NK-92 treated with Interleukin-12 subunit alpha and Interleukin-12 subunit beta, amount 100 ng/mL, for 24 hours (cell line): ENCODE data around the gene NTF3.

Source experiments
- DNase-seq: peaks from one replicate; lab custom pipeline; 2025; lab: John Stamatoyannopoulos, UW

The NTF3 gene

DNA sequence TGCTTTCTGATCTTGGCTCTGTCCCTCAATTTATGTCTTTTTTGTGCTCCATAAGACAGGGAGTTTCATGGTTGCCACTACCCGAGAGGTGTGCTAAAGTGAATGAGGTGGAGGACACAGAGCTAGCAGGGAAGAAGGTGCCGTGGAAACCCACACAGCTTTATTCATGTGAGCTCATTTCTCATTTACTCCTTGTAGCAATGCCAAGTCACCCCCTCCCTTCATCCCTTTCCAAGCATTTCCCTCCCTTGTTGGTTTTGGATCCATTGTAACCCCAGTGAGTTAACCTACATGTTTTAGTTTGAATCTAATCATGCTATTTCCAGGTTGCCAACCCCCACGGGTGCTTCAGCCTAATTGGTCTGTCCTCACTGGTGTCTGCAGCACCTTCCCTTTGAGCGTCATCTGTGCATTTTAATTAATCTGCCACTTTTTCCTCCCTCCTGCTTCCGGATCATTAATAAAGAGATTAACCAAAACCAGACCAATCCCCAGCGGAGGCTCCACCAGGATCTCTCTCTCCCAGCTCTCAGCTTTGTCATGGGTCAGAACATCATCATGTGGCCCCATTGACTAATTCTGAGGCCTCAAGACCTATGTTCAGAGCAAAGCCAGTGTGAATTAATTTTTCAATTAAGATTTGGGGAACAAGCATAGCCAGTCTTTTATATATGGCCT is 56.2 kb downstream of the NTF3 start:
- no peak for DNase-seq

DNA sequence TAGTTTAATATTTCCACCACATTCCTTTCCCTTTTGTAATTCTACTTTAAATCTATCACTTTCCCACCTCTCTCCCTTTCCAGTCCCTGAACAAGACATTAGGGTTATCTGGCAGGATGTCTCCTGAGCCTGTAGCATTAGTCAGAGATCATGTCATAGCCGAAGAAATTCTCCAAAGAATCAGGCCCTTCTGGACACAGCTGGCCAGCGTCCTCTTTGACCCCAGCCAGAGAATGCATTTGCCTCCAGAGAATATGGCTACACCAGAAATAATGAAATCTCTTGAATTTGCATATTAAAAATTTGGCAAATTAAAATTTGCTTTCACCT is 56.7 kb downstream of the NTF3 start:
- no peak for DNase-seq

DNA sequence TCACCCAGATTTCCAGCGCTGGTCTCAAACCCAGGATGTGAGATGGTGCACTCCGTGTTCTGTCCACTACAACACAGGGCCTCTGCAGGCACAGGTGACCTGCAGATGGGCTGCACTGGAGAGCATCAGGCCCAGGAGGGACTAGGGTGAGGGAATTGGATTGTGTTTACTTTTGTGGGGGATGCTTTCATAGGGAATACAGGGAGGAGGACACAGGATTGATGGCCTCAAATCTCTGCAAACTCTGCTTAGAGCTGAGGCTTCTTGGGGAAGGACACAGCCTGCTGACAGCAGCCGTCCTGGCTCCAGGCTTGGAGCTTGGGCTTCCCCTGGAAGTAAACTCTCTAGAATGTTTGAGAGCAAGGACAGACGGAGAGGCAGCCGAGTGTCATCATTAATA is 57.1 kb downstream of the NTF3 start:
- no peak for DNase-seq

DNA sequence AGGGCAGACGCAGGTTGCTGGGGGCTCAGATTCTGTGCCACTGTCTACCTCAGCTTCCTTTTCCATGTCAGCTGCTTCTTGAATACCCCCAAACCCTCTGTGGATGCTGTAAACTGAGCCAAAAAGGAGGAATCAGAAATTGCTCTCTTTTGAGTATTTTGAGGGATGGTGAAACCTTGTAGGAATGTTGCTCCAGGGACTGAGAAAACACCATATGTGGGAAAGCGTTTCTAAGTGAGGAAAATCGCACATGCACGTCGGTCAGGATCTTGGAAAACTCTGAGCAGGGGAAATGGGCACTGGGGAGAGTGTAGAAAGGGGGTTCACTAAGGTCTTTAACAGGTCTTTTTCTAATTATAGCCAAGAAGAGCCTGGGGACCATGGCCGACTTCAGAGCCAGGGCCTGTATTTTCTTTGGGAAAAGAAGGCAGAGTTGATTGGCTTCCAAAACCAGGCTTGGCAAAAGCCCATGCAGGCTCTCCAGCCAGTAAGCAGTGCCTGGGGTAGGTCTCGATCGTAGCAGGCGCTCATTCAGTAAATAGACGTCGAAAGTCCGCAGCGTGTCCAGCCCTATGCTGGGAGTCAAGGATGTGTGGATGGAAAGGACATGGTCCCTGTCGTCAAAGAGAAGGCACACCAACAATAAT is 58.0 kb downstream of the NTF3 start:
- no peak for DNase-seq

DNA sequence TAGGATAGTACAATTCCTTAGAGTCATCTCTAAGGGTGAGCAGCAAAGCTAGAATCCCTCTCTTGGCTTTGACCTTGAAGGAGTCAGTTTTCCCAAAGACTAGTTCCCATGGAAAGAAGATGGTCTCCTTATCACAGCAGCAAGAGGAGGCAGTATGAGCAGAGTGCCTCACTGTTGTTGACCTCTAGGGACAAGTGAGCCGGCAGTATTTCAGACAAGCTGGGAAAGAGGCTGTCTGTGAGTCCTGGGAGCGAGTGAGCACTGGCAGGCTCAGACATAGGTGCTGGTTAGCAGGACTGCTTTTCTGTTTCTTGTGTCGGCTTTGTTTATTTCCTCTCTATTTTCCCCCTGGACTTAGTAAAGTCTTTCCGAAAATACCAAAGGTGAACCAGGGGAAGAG is 60.7 kb downstream of the NTF3 start:
- DNase-seq = no peak

DNA sequence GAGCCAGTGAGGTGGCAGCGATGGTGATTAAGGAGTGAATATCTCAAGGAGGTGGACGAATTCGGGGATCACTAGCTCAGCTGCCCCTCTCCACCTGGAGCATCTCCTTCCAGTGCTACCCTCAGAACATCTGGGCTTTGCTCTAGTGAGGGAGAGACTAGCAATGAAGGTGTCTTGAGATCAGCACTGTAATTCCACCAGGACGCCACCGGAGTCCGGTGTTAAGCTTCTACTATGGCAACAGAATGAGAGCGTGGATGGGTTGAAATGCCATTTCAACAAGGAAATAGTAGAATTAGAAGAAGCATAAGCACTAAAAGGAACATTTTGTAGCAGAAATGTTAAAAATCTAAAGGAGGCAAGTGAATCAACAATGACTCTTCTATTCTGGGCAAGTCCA is 61.1 kb downstream of the NTF3 start:
- DNase-seq = no peak

DNA sequence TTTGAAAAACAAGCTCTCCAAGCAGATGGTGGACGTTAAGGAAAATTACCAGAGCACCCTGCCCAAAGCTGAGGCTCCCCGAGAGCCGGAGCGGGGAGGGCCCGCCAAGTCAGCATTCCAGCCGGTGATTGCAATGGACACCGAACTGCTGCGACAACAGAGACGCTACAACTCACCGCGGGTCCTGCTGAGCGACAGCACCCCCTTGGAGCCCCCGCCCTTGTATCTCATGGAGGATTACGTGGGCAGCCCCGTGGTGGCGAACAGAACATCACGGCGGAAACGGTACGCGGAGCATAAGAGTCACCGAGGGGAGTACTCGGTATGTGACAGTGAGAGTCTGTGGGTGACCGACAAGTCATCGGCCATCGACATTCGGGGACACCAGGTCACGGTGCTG is 62.4 kb downstream of the NTF3 start:
- no peak for DNase-seq

DNA sequence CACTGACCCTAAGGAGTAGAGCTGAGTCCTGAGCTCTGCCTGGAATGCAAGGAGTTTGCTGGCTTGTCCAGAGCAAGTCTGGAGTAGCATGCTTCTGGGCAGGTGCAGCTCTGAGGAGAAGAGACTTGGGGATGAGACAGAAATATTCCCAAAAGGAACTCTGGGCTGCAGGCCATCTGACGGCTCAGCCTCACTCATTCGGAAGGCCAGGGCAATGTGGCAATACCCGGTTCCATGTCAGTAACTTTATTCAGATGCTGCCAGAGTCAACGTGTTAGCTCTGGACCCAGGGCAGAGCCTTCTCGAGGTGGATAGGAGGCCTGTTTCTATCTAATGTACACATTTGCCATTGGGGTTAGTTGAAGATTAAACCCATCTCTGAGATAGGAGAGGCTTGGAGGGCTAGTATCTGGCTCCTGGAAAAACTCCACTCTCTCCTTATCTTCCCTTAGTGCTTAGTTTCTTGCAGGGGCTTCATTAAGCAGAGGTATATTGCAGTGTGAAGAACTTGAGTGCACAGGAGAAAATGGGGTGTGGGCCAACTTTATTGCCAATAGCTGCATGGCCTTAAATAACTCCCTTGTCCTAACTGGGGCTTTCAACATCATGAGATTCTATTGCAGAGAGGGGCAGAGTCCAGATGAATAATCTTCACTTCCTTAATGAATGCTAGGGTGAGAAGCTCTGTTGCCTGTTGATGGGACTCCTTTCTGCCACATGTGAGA is 65.6 kb downstream of the NTF3 start:
- DNase-seq = no peak

DNA sequence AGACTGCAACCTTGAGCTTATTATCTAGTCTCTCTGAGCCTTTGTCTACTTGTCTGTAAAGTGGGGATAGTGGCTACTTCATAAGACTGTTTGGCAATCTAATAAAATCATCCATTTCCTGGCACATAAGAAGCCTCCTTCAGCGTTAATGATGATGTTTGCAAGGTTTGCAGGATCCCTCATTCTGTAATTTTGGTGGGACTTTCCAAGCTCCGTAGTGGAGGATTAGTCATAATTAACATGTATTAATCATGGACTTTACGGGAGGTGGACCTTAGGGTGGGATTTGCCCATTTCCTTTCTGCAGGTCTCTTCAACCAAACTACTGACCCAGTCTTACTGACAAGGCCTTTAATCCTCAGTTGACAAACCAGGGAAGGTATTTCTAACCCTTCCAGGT is 66.2 kb downstream of the NTF3 start:
- DNase-seq = no peak

DNA sequence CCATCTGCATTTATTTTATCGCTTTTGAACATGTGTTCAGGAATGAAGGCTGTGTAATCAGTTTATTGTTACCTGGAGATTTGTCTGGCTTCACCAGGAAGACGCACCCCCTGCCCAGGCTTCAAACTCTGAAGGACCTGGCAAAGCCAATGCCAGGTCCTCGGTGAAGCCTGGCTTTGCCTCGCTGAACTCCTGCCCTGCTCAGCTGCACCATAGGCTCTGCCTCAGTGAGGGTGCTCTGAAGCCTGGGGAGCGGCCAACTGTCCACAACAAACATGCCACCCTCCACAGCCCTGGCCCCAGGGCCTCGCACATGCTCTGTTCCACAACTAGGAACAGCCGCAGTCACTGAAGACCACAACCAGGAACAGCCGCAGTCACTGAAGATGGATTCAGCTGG is 66.9 kb downstream of the NTF3 start:
- no peak for DNase-seq

DNA sequence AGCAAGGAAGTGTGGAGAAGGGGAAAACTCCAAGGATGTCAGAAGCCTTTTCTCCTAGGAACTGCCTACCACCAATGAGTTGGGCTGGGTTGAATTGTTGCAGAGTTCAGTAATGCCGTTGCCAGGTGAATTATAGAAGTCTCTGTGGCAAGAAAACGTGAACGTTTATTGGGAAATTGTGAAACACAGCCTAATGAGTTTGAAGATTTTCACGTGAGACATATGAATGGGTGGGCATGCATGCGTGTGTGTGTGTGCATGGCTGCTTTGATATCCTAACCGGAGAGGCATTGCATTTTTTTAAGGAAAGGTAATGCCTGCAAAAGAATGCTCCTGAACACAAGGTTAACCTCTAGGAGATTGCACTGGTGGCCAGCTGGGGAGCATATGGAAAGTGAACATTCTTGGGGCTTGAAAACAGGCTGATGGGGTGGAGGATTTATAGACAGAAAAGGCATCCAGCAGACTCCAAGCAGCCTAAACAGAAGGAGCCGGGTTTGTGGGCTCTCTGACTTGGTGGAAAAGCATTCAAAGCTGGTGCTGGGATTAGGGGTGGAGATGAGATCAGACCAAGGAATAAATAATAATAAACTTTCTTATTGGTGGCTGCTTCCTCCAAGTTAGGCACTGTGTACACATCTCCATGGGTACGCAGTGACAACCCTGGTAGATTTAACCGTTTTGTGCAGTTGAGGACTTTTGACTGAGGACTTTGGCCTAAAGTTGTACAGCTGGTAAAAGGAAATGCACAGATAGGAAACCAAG is 67.8 kb downstream of the NTF3 start:
- DNase-seq = no peak

DNA sequence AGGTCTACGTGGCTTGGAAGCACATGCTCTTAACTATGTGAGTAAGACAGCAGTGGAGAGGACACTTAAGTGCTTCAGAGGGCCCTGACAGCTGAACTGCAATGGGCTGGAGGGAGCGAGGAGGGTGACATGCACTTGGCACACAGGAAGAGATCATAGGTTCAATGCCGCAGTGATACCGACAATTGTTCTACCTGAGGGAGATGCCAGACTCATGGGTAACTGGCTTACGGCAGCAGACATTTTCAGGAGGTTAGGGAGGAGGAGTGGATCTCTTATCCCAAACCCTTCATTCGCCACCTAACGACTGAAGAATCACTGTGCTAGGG is 68.4 kb downstream of the NTF3 start:
- DNase-seq = no peak

DNA sequence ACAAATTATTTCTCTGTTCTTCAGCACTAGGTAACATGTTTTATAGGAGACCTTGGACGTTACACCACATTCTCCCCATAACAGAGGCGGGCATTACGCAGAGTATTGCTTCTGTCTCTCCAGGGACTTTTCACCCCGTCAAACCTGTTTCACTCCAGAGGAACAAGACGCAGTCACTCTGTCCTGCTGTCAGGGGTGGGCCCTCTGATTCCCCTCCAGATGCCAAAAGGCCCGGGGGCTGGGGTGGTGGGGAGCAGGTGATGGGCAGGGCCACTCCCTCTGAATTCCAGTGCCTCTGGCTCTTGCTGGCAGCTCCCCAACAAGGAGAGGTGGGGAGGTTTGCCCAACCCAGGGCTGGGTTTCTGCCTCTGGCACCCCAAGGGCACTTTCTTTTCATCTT is 71.9 kb downstream of the NTF3 start:
- DNase-seq = no peak

DNA sequence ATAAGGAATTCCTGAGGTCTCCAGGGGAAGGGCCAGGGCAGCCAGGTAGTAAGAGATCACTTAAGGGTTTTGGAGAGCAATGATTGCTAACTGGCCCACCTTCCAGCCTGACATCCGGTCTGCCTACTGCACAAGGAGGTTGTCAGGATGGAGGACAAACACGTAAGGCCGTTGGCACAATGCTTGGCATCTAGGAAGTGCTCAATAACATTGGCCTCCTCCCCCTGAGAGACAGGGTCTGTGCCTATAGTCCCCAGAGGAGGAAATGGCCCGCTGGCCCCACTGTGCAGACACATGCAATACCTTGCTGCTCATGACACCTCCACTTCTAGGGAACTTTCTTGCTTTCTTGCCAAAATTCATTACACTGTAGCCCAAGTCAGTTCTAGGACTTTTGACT is 73.2 kb downstream of the NTF3 start:
- no peak for DNase-seq

DNA sequence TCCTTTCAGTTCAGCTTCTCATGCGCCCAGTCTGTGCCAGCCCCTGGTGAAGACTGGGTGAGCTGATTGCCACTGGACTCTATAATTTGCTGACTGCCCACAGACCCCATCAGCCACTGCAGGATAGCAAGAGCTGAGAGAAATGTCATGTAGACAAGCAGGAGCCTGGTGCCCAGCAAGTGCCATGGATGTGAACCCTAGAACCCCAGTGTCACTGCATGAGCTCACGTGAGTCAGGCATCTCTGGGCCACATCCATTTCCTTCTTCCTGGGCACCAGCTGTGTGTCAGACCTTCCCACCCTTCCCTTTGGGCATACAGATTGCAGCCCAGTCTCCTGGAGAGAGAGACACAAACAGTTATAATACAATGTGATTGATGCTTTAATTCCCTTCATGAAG is 73.8 kb downstream of the NTF3 start:
- no peak for DNase-seq

DNA sequence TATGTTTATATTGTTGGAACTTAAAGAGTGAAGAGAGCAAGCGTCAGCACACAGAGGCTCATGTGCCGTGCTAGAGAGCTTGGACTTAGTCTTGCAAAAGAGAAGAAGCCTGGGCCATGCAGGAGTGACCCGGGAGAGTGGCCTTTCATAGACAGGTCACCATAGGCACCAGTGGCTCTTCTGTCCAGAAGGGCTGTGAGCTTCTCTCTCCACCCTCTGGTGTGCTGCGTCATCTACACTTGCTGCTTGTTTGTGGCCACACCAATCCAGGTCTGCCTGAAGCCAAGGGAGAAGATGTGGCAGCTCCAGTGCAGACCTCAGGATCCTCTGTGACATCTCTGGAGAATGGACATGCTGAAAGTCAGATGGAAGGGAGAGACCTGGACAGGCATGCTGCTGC is 74.4 kb downstream of the NTF3 start:
- no peak for DNase-seq

DNA sequence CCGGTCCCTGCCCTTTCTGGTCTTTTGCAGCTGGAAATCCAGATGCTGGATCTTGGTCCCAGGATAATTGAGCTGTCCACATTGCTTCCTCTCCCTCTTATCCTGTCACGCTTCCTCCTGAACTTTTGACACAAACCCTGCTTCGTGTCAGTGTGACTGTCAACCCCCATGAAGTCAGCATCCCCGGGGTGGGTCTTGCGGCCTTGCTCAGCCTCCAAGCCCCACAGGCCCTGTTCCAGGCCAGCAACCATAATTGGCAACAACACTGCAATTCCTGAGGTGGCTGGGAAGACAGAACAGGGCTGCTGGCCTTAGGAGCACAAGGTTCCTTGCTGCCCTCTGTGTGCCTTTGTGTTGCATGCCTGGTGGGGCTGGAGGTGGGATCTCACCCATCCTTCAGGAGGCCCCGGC is 74.9 kb downstream of the NTF3 start:
- DNase-seq = no peak

DNA sequence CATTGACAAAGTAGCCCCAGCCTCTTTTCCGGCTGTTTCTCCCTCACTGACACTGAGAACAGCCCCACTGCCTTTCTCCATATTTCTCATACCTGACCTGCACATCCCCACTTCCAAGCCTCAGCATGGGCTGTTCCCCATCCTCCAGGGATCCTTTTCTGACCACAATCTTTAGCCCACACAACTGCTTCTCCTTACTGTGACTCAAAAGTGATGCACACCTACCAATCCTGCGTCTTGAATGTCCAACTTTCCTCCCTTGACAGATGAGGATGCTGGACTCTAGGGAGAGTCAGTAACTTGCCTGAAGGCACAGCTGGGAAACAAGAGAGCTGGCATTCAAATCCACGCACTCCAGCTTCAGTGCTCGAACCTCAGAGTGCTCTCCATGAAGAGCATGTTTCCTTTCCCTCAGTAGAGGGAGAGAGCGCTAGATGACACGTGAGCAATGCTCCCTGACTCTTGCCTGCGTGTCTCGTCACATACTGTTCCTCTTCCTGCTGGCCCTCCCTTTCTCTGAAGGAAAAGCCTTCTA is 75.6 kb downstream of the NTF3 start:
- no peak for DNase-seq

DNA sequence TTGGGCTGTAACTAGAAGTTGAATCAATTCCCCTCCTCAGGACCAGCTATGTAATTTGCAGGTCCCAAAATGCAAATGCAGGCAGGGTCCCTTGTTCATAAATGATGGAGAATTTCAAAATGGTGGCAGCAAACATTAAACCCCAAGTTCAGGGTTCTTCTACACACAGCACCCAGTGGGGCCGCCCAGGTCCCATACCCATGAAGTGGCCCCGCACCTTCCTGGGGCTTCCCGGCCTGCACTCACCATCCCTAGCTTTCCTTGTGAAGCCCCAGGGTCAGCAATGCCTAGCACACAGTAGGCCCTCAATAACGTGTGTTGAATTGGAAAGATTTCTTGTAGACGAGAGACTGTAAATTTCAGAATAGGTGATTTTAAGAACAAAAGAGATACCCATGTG is 76.0 kb downstream of the NTF3 start:
- no peak for DNase-seq

DNA sequence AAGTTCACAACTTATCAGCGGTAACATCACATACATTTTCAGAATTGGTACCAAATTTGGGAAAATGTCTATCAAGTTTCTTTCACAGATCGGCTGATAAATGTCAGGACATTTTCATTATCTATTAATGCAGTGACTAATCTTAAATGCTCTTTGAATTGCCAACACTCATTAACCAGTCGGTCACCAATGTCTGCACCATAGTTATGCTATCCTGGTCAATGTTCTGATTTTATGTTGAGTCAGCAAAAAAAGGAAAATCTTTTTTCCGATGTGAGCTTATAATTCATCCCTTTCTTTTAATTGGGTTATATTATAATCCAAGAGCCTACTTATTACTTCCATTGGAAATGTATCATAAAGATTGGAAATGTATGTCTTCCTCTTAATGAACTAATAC is 77.2 kb downstream of the NTF3 start:
- no peak for DNase-seq

DNA sequence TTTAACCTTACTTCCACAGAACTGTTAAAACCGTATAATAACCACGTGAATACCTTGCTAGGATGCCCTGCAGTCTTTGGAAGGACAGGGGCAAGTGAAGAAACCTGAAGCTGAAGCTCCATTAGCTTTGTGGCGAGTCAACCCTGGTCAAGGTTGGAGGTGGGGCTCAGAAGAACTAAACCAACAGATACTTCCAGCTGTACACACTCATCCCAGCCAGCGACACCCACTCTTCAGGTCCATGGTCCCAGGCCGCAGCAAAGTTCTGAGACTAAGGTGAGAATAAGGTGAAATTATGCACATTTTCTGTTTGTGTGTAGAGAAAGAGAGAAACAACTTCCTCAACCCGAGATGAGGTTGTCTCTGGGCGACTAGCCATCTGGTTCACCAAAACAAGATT is 77.6 kb downstream of the NTF3 start:
- no peak for DNase-seq

DNA sequence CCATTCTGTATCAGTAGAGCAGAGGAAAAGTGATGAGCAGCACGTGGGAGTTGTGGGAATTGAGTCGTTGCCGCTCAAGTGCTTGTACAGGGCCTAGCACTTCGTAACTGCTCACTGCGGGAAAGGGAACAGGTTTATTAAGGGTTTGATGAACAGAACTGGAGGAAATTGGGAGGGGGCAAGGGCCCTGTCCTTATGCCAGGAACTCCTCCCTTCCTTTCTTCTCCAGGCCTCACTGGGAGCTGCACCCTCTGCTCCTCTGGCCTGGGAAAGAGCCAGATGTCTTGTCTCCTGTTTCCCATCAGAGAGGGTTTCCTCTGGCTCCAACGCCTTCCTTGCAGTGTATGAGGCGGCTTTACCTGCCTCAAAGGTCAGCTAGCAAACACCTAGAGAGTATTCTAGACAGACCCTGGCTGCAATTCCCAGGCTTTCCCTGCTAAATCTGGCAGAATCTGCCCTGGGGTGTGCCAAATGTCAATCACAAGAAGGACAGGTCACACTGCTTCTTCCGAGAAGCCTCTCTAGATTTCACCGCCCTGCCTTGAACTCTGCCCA is 78.4 kb downstream of the NTF3 start:
- DNase-seq = no peak

DNA sequence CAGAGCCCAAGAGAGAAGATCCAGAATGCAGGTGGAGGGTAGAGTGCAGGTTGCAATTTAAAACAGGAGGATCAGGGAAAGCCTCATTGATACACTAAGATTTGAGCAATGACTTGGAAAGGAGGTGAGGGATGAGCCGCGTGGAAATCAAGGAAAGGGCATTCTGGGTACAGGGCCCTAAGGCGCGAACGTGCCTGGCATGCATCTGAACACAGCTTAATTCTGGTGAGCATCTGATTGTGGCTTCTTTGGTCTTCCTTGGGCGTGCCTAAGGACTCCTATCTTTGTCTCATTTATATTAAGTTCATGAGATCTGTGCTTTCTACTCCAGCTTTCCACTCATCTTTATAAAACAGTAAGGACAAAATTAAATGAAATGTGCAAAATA is 79.3 kb downstream of the NTF3 start:
- no peak for DNase-seq
